HG02642 (cell line): ENCODE results near the gene ESRRA.

Experiments used
- ATAC-seq: cut with Tn5 transposase; IDR thresholded peaks from one replicate; pipeline ENCODE4 v1.9.1; 2021; ENCODE audit warnings: mild to moderate bottlenecking; ENCODE audit not compliant: unreplicated experiment, poor library complexity

ESRRA gene

GRCh38 chr11:64324692-64325469 lies 19.6 kb downstream of the ESRRA start:
- no peak for ATAC-seq

GRCh38 chr11:64327375-64327774 lies 22.1 kb downstream of the ESRRA start:
- no peak for ATAC-seq

- ATAC-seq = no peak
These were observed 22.7 kb downstream of the ESRRA start for GRCh38 chr11:64327993-64328392.

- ATAC-seq = no peak
These were observed 25.6 kb downstream of the ESRRA start for GRCh38 chr11:64330888-64331287.

GRCh38 chr11:64331569-64332371 lies 26.4 kb downstream of the ESRRA start:
- ATAC-seq = peak; percentile 48

- ATAC-seq = no peak
These were observed 28.2 kb downstream of the ESRRA start for GRCh38 chr11:64333556-64333955.

GRCh38 chr11:64334764-64335735 lies 29.7 kb downstream of the ESRRA start:
- ATAC-seq = peak; percentile 80

GRCh38 chr11:64337538-64338249 lies 32.4 kb downstream of the ESRRA start:
- no peak for ATAC-seq

GRCh38 chr11:64338716-64339115 lies 33.4 kb downstream of the ESRRA start:
- ATAC-seq = no peak

- no peak for ATAC-seq
These were observed 34.0 kb downstream of the ESRRA start for GRCh38 chr11:64339286-64339685.

GRCh38 chr11:64339754-64340408 lies 34.6 kb downstream of the ESRRA start, which contains the start of gene CCDC88B:
Gene CCDC88B, plus strand, starts transcription at chr11:64340204. Its CDS starts 63 bp downstream, at chr11:64340267.
- peak; percentile 67 for ATAC-seq

- ATAC-seq = peak; percentile 45
These were observed 35.5 kb downstream of the ESRRA start for GRCh38 chr11:64340671-64341335.

- ATAC-seq = no peak
These were observed 36.1 kb downstream of the ESRRA start for GRCh38 chr11:64341429-64341828.

GRCh38 chr11:64341851-64342791 lies 36.8 kb downstream of the ESRRA start:
- no peak for ATAC-seq

- ATAC-seq = no peak
These were observed 37.8 kb downstream of the ESRRA start for GRCh38 chr11:64342869-64343745.

- no peak for ATAC-seq
These were observed 38.6 kb downstream of the ESRRA start for GRCh38 chr11:64343767-64344559.
